Keratinocyte (primary cell): ENCODE data around the gene JAKMIP2.

ENCODE experiments used
- EZH2 ChIP-seq: IDR thresholded peaks from one replicate; pipeline ENCODE4 v1.6.1; 2012; ENCODE audit warnings: inconsistent platforms, mild to moderate bottlenecking, low read length, moderate library complexity
- TF ChIP-seq, protein P1 (sequence below), 3 experiments: IDR thresholded peaks in 1 of 3; conservative IDR thresholded peaks in 1 of 3; optimal IDR thresholded peaks in 1 of 3; 2 replicates in 2 of 3; 3 replicates in 1 of 3; pipeline versions ENCODE3 to v1.5.1; 2011; ENCODE audit warnings: low read length in 3 of 3, mild to moderate bottlenecking in 3 of 3, moderate library complexity in 2 of 3, control low read depth in 1 of 3, inconsistent platforms in 1 of 3; ENCODE audit not compliant: insufficient read depth in 2 of 3; ENCODE audit errors: extremely low read depth in 1 of 3

GRCh38 chr5:147750065-147750464, 32.5 kb downstream of the JAKMIP2 start:
- TF ChIP-seq, protein P1, sequence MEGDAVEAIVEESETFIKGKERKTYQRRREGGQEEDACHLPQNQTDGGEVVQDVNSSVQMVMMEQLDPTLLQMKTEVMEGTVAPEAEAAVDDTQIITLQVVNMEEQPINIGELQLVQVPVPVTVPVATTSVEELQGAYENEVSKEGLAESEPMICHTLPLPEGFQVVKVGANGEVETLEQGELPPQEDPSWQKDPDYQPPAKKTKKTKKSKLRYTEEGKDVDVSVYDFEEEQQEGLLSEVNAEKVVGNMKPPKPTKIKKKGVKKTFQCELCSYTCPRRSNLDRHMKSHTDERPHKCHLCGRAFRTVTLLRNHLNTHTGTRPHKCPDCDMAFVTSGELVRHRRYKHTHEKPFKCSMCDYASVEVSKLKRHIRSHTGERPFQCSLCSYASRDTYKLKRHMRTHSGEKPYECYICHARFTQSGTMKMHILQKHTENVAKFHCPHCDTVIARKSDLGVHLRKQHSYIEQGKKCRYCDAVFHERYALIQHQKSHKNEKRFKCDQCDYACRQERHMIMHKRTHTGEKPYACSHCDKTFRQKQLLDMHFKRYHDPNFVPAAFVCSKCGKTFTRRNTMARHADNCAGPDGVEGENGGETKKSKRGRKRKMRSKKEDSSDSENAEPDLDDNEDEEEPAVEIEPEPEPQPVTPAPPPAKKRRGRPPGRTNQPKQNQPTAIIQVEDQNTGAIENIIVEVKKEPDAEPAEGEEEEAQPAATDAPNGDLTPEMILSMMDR (optimal IDR thresholded peaks at IDR 0.05 in 1 of 3, IDR thresholded peaks at IDR 0.05 in 1 of 3, conservative IDR thresholded peaks at IDR 0.05 in 1 of 3; ENCODE audit: extremely low read depth in 1 of 3, insufficient read depth in 2 of 3, low read length in 3 of 3), result no peak
- TF ChIP-seq EZH2, result no peak
